Activated CD4-positive, alpha-beta T cell treated with anti-CD3 and anti-CD28 coated beads, Interleukin-2, amount 50 U/mL, for 48 hours (primary cell): ENCODE results near the gene EPB42.

Source experiments
- DNase-seq, 2 experiments: peaks; one replicate each; pipeline ENCODE4 v3.0.0-alpha.2; 2020

The EPB42 gene

GRCh38 chr15:43220991-43221403 lies at the start of gene EPB42:
EPB42 (minus strand) TSS chr15:43221018; CDS start chr15:43220825, 193 bp downstream.
- no peak for DNase-seq

- no peak for DNase-seq
Measured at GRCh38 chr15:43270113-43270665, 49.4 kb upstream of the EPB42 start.

DNA sequence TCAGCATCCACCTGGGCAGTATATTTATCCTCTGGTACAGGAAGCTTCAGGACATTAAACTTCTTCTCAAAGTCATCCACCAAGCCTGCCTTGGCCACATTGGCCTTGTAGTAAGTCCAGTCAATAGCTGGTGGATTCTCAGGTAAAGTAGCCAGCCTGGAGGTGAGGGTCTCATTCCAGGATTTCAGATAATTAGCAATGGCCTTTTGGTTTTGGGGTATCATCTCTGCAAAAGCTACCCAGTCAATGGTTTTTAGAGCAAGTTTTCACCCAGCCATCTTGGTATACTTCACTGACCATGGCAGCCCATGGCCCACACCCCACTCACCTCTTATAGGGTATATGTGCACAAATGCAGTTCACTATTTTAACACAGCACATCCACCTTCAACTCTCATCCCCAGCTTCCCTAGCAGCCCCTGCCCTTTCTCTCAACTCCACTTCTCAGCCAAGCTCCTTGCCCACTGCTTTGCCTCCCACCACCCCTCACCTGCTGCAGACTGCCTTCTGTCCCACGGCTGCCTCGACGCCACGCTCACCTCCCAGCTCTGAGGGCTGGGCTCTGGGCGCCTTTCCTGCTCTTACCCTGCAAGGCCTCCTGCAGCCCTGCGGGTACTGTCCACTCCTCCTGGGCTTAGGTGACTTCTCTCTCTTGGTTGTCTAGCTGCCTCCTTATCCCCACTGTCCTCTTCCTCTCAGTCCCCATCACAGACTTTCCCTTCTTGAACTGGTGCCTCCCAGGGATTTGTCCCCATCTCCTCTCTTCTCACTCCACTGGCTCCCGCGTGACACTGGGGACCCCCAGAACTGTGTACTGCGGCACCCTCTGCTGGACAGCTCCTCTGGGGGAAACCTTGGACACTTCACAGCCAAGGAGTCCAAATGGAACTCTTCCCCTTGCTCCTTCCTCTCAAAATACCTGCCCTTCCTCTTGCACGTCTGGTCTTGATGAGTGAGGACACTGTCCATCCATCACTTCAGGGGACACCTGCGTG lies 47.6 kb upstream of the EPB42 start:
- peak; percentile 22 to 34 for DNase-seq

DNA sequence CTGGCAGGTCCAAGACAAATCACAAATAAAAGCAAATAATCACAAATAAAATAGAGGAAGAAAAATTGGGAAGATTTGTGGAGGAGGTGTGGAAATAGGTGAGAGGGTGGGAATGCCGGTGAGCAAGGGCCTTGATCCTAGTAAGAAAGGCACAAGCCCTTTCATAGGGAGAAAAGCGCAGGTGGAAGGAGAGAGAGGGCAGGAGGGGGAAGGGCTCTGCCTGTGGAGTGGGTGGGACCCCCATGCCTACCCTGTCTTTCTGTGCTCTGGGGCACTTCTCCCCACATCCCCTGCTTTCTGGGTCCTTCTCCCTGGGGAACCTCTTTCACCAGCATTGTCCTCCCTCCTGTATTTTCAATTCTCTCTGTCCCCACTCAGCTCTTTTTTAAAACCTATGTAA lies 46.6 kb upstream of the EPB42 start:
- DNase-seq, result no peak

DNA sequence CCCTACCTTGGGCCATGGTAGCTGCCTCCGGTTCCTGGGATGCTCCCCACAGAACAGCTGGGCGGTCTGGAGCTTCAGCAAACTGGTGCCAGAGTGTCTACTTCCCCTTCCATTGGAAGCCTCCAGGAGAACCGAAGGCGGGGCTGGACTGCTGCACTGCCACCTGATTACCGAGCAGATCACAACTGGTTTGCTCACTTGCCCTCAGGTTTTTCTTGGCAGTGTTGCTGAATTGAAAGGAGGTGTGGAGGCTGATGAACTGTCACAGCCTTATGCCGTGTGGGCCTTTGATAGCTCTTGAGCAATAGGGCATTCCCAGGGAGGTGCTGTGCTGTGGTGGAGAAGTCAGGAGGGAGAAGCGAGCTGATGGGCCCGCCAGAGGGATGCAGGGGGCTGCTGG lies 46.0 kb upstream of the EPB42 start, which contains the start of gene TGM5:
Gene TGM5, minus strand, starts transcription at position 95 of the 400 bp plus-strand sequence. Its CDS starts 79 bp downstream, at position 16.
- no peak for DNase-seq

DNA sequence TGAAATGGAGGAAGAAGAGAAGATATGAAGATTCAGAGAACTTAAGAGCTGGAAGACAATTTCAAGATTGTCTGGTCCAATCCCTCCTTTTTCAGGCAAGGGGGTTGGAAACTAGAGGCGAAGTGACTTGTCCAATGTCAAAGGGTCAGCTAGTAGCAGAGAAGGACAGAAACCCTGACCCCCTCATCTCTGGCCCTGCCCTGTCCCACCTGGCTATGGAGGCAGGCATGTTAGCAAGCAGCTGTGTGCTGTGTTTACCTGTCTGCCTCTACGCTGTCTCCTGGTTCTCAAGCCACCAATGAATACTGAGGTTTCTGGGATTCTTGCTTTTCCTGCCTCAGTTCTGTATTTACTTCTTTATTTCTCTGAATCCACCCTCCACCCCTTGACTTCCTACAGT lies 45.6 kb upstream of the EPB42 start:
- DNase-seq, result no peak

DNA sequence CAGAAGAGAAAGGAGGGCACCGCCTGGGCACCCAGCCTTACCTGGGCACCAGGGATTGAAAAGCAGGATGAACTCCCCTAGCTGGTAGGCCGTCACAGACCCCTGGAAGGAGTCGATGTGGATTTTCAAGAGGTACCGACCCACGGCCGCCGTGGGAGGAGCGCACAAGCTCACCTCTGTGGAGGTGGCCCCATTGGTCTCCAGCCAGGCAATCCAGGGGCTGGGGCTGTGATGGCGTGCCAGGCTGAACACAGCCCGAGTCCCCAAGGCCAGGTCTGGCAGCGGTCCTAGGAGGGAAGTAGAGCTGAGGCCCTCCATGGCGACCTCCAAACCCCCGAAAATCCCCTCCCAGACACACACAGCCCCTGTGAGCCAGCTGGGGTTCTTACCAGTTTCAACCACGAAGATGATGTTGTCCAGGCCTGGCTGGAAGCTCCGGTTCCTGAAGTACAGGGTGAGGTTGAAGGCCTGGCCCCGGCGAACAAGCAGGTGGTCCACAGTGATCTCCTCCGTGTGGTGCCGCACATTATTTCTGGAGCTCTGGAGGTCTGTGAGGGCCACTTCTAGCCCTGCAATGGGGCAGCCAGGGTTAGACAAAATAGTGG lies 39.3 kb upstream of the EPB42 start:
- no peak for DNase-seq

- DNase-seq, result no peak
Measured at GRCh38 chr15:43258781-43259180, 38.0 kb upstream of the EPB42 start.

GRCh38 chr15:43256341-43256740 lies 35.5 kb upstream of the EPB42 start:
- no peak for DNase-seq

- DNase-seq, result no peak
Measured at GRCh38 chr15:43255376-43255775, 34.6 kb upstream of the EPB42 start.

DNA sequence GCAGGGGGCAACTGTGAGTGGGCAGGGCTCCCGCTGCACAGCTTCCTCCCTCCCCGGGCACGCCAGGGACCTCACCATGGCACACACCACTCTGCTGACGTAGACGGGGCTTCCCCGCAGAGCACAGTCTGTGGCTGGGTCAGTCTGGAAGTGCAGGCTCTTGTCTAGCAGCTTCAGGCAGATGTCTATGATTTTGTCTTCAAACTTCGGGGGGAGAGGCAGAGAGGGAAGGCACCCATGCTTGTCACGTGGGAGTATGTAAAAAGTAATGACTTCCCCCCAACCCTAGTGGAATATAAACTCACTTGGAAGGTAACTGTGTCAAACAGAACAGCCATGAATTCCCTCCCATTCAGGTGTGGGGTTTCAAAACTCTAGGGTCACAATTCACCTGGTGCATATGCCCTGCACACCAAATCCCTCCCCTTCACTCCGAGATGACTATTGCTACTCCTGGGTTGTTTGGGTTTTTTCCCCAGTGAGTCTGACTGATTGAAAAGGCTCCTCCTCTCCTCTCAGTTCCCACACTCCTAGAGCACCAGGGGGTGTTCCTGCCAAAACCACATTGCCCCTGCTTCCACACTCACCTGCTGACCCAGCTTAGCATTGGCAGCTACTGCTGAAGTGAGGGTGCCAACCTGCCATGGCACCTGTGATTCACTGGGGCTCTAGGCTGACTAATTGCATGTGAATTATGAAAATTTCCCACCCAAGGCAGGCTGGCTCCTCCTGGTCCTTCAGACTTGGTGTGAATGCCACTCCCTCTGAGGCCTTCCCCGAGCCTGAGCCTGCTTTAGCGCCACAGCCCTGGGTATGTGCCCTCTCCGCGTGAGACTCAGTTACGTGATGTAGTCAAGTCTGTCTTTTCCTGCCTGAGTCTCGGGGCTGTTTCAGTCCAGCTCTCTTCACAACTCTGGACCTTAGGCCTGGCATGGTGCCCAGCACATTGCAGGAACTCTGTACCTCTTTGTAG lies 32.9 kb upstream of the EPB42 start:
- DNase-seq, result peak; percentile 21 to 40

DNA sequence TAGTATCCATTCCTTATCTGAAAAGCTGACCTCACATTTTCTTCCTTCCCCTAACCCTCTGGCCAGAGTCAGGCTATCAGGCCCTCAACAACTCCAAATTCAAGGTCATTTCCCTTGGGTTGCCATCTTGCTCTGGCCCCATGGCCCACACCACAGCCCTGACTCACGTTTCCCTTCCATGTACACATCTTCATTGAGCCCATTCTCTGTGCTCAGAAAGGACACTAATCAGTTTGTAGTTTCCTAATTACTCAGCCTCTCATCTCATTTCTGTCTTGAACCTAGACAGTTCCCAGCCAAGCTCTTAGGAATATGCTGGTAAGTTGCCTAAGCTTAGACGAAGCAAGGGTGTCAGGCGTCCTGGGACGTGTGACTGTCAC lies 31.0 kb upstream of the EPB42 start:
- DNase-seq, result peak; percentile 18 to 39

GRCh38 chr15:43251185-43251870 lies 30.5 kb upstream of the EPB42 start:
- DNase-seq, result peak in 1 of 2 experiments; percentile 19

- no peak for DNase-seq
Measured at GRCh38 chr15:43250785-43251184, 30.0 kb upstream of the EPB42 start.

DNA sequence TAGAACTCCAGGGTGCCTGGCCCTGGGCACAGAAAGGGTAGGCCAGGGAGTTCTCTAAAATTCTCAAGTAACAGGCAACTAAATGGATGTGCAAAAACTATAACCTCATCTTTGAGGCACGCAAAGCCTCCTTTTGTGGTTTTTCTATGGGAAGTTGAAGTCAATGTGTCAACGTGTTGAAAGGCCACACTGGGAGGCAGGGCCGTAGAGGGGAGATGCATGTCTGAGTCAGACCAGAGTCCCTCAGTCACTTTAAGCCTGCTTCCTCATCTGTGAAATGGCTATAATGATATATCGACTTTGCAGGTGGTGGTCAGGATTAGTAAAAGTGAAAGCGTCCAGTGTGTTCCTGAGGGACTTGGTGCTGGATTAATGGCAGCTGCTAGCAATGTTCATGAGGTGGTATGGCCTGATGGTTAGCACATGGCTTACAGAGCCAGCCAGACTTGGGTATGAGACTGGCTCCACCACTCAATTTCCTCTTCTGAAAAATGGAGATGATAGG lies 28.9 kb upstream of the EPB42 start:
- peak in 1 of 2 experiments; percentile 24 for DNase-seq

DNA sequence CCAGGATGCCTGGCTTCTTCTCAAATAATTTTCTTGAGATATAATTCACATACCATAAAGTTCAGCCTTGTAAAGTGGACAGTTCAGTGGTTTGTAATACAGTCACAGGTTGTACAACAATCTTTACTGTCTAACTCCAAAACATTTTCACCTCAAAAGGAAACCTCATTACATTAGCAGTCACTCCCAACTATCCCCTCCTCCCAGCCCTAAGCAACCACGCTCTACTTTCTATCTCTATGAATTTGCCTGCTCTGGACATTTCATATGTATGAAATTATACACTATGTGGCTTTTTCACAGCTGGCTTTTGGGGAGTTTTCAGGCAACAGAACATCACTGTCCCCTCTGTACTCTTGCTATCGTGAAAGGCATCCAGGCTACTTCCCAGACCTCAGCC lies 28.4 kb upstream of the EPB42 start:
- no peak for DNase-seq

DNA sequence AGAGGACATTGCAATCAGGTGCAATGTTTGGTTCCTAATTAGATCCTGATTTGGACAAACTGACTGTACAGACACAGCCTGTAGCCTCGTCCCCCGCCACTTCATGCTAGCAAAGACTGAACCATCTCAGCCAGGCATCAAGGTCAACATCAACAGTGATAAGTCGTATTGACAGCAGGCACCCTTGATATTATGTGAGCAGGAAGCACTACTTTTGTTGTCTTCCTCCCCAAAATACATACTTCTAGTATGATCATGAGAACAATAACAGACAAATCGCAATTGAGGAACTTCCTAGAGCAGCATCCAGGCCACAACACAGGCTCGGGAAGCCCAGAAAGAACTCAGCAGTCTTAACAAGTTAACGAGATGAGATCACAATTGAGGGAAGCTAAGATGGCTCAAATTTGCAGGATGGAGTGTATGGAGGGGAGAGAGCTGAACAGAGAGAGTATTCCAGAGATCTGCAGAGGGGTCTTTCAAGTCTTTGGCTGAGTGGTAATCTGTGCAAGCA lies 25.5 kb upstream of the EPB42 start:
- DNase-seq, result no peak

- DNase-seq, result no peak
Measured at GRCh38 chr15:43244092-43244491, 23.3 kb upstream of the EPB42 start.

- no peak for DNase-seq
Measured at GRCh38 chr15:43243020-43243645, 22.3 kb upstream of the EPB42 start.

DNA sequence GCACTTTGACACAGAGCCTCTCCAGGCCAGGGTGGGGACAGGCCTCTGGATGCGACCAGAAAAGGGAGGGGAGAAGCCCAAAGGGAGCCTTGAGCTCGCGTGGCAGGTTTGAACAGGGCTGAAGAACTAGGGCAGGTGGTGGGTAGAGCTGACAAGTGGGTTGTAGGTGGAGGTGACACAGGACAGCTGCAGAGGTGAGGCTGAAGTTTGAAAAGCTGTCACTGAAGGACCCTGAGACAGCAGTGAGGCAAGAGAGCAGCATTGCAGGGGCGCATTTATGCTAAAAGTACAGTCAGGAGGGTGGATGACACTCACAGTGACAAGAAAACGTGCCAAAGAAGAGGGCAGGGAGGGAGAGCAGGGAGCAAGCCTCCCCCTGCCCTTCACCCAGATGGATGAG lies 21.8 kb upstream of the EPB42 start:
- no peak for DNase-seq

GRCh38 chr15:43241100-43241499 lies 20.3 kb upstream of the EPB42 start:
- DNase-seq, result no peak
